Measurements from ENCODE around the gene DRC1.

- TF ChIP-seq CTCF (conservative IDR thresholded peaks at IDR 0.05; ENCODE audit: low read depth, low read length) (no peak), MAFK (IDR thresholded peaks at IDR 0.05; ENCODE audit: low read depth, low read length) (no peak), POLR2A (IDR thresholded peaks at IDR 0.05; ENCODE audit: low read depth, low read length) (no peak), RCOR1 (IDR thresholded peaks at IDR 0.05; ENCODE audit: insufficient replicate concordance, low read length) (no peak), BHLHE40 (IDR thresholded peaks at IDR 0.05; ENCODE audit: low read depth, low read length) (no peak), MAZ (IDR thresholded peaks at IDR 0.05; ENCODE audit: borderline replicate concordance, low read depth, low read length) (no peak), MXI1 (IDR thresholded peaks at IDR 0.05; ENCODE audit: borderline replicate concordance, low read depth, low read length) (no peak), NFE2L2 (IDR thresholded peaks at IDR 0.05; ENCODE audit: low read depth, low read length) (no peak), USF2 (IDR thresholded peaks at IDR 0.05; ENCODE audit: low read depth, low read length) (no peak), CHD1 (IDR thresholded peaks at IDR 0.05; ENCODE audit: low read depth, low read length) (no peak), FOS (IDR thresholded peaks at IDR 0.05; ENCODE audit: low read depth, low read length) (no peak), SMC3 (IDR thresholded peaks at IDR 0.05; ENCODE audit: low read depth, low read length) (no peak), ELK1 (IDR thresholded peaks at IDR 0.05; ENCODE audit: borderline replicate concordance, low read depth, low read length) (no peak), CEBPB (IDR thresholded peaks at IDR 0.05; ENCODE audit: low read depth, low read length) (no peak)
These were observed 76.2 kb downstream of the DRC1 start, which contains the start of gene OTOF for GRCh38 chr2:26477911-26478253.
